GM19035 (cell line): Measurements from ENCODE around the gene SPG7.
A peak's percentile ranks its signal among the peaks of the same experiment; 100 is the strongest.
"Not testable (repeated sequence)": the region's sequence is repeated elsewhere in the genome, so short reads cannot be mapped to it uniquely, and the experiment has no call there.

Experiments used
- ATAC-seq: cut with Tn5 transposase; IDR thresholded peaks from one replicate; pipeline ENCODE4 v1.9.1; 2021; ENCODE audit not compliant: unreplicated experiment

Gene SPG7

GRCh38 chr16:89507834-89508590 is at the start of gene SPG7:
Gene SPG7 (plus strand): TSS chr16:89508403. CDS start chr16:89508418, 15 bp downstream.
- peak; percentile 66 for ATAC-seq

- ATAC-seq = no peak
These were observed 49.7 kb upstream of the SPG7 start for GRCh38 chr16:89458551-89458950.

GRCh38 chr16:89458967-89459366 is 49.2 kb upstream of the SPG7 start:
- ATAC-seq = no peak

GRCh38 chr16:89460556-89460955 is 47.6 kb upstream of the SPG7 start:
- no peak for ATAC-seq

- ATAC-seq = not testable (repeated sequence)
These were observed 46.3 kb upstream of the SPG7 start for GRCh38 chr16:89461890-89462289.

- not testable (repeated sequence) for ATAC-seq
These were observed 45.6 kb upstream of the SPG7 start for GRCh38 chr16:89462639-89463038.

GRCh38 chr16:89463312-89463711 is 44.9 kb upstream of the SPG7 start:
- not testable (repeated sequence) for ATAC-seq

GRCh38 chr16:89466920-89467319 is 41.3 kb upstream of the SPG7 start:
- no peak for ATAC-seq

GRCh38 chr16:89467382-89467781 is 40.8 kb upstream of the SPG7 start:
- ATAC-seq = no peak

GRCh38 chr16:89472711-89473075 is 35.5 kb upstream of the SPG7 start:
- no peak for ATAC-seq

GRCh38 chr16:89473136-89473712 is 35.0 kb upstream of the SPG7 start:
- ATAC-seq = no peak

GRCh38 chr16:89473791-89474414 is 34.3 kb upstream of the SPG7 start:
- ATAC-seq = no peak

GRCh38 chr16:89475144-89475543 is 33.1 kb upstream of the SPG7 start:
- no peak for ATAC-seq

- no peak for ATAC-seq
These were observed 31.8 kb upstream of the SPG7 start for GRCh38 chr16:89476379-89476778.

GRCh38 chr16:89476811-89477261 is 31.4 kb upstream of the SPG7 start:
- no peak for ATAC-seq

- no peak for ATAC-seq
These were observed 29.5 kb upstream of the SPG7 start for GRCh38 chr16:89478576-89479221.

- ATAC-seq = no peak
These were observed 26.7 kb upstream of the SPG7 start for GRCh38 chr16:89481356-89481955.

GRCh38 chr16:89482150-89482816 is 25.9 kb upstream of the SPG7 start:
- ATAC-seq = no peak

GRCh38 chr16:89482817-89483205 is 25.4 kb upstream of the SPG7 start:
- ATAC-seq = no peak

- ATAC-seq = no peak
These were observed 24.1 kb upstream of the SPG7 start for GRCh38 chr16:89484041-89484501.
